ENCODE measurements around the gene RNF26. TPM values are rescaled to one million over a fixed set of nuclear protein-coding genes. Genes with fewer than 3 reads are reported as not detected.

Gene RNF26
- total RNA-seq, 1 experiment from 2014 or later, result 69.0 TPM

DNA sequence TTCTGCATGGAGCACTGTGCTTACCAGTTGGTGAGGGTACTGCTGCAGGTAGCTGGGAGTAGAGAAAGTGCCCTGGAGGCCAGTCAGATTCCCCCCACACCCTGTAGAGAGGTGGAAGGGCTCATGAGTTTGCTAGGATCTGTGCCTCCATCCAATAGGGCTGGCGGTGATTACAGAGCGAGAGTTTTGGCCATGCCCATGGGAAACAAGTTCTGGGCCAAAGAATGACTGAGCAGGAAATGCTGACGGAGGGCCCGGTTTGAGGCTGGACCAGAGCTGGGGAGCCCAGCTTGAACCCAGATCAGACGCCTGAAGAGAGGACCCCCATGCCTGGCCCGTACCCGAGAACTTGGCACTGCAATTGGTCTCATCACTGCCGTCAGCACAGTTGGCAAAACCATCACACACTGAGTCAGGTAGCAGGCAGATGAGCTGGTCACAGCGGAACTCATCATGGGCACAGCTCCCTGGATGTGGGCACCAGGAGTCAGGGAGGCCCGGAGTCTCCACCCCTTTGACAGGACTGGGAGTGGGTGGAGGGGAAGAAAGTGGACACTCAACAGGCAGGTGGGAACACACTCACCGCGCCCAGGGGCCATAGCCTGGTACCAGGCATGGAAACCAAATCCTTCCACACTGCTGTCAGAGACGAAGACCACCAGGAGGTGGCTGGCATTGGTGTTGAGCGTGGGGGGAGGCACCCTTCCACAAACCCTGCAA, 10.1 kb downstream of the RNF26 start:
- POLR2A ChIA-PET, result no interaction called here
- Histone ChIP-seq H3K4me1 (ENCODE audit: control insufficient read depth, insufficient read depth, low read length) (no peaks in the 10 kb centered on the region; the same call in 1 of the 2 replicates), H3K4me3 (ENCODE audit: low read depth in 2 of 2, low read length in 2 of 2) (no peak overlapping the region), H3K9me3 (ENCODE audit: control insufficient read depth, insufficient read depth, low read depth, low read length) (no peaks in the 10 kb centered on the region), H3K27me3 (ENCODE audit: control insufficient read depth, insufficient read depth, low read length) (no peaks in the 10 kb centered on the region), H3K36me3 (ENCODE audit: control insufficient read depth, insufficient read depth, low read length) (no peaks in the 10 kb centered on the region), H3K27ac (ENCODE audit: low read length) (no peak overlapping the region)
- TF ChIP-seq, protein P1, sequence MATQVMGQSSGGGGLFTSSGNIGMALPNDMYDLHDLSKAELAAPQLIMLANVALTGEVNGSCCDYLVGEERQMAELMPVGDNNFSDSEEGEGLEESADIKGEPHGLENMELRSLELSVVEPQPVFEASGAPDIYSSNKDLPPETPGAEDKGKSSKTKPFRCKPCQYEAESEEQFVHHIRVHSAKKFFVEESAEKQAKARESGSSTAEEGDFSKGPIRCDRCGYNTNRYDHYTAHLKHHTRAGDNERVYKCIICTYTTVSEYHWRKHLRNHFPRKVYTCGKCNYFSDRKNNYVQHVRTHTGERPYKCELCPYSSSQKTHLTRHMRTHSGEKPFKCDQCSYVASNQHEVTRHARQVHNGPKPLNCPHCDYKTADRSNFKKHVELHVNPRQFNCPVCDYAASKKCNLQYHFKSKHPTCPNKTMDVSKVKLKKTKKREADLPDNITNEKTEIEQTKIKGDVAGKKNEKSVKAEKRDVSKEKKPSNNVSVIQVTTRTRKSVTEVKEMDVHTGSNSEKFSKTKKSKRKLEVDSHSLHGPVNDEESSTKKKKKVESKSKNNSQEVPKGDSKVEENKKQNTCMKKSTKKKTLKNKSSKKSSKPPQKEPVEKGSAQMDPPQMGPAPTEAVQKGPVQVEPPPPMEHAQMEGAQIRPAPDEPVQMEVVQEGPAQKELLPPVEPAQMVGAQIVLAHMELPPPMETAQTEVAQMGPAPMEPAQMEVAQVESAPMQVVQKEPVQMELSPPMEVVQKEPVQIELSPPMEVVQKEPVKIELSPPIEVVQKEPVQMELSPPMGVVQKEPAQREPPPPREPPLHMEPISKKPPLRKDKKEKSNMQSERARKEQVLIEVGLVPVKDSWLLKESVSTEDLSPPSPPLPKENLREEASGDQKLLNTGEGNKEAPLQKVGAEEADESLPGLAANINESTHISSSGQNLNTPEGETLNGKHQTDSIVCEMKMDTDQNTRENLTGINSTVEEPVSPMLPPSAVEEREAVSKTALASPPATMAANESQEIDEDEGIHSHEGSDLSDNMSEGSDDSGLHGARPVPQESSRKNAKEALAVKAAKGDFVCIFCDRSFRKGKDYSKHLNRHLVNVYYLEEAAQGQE (IDR thresholded peaks at IDR 0.05; ENCODE audit: insufficient read depth in 1 of 2, low read depth in 2 of 2, low read length in 1 of 2), result no peak
- TF ChIP-seq, protein P2, sequence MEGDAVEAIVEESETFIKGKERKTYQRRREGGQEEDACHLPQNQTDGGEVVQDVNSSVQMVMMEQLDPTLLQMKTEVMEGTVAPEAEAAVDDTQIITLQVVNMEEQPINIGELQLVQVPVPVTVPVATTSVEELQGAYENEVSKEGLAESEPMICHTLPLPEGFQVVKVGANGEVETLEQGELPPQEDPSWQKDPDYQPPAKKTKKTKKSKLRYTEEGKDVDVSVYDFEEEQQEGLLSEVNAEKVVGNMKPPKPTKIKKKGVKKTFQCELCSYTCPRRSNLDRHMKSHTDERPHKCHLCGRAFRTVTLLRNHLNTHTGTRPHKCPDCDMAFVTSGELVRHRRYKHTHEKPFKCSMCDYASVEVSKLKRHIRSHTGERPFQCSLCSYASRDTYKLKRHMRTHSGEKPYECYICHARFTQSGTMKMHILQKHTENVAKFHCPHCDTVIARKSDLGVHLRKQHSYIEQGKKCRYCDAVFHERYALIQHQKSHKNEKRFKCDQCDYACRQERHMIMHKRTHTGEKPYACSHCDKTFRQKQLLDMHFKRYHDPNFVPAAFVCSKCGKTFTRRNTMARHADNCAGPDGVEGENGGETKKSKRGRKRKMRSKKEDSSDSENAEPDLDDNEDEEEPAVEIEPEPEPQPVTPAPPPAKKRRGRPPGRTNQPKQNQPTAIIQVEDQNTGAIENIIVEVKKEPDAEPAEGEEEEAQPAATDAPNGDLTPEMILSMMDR (IDR thresholded peaks at IDR 0.05), result no peak
- TF ChIP-seq SIN3A (IDR thresholded peaks at IDR 0.05; ENCODE audit: borderline replicate concordance, insufficient read depth, low read depth, low read length) (no peak), TCF7L2 (IDR thresholded peaks at IDR 0.05; ENCODE audit: low read depth, low read length) (no peak), POLR2AphosphoS5 (IDR thresholded peaks at IDR 0.05; ENCODE audit: low read depth, low read length) (no peak)
- ATAC-seq (no peak), DNase-seq (ENCODE audit: low read depth, low spot score) (no peak)
- in situ Hi-C loops (cut with HindIII; ENCODE audit: low pct_unique_long_range_greater_than_20kb, low sequenced_read_pairs) (no loop called here), intact Hi-C loops (cut with micrococcal nuclease; ENCODE audit: unreplicated experiment) (no loop called here)
- no TSS peak for BruUV-seq (replicated peaks)
- CTCF ChIA-PET, result interaction anchor here (0.6 to 1.4 kb wide), 3 partner anchors 29 to 300 kb away, joined by 3 read pairs; no protein-coding TSS in a partner anchor

DNA sequence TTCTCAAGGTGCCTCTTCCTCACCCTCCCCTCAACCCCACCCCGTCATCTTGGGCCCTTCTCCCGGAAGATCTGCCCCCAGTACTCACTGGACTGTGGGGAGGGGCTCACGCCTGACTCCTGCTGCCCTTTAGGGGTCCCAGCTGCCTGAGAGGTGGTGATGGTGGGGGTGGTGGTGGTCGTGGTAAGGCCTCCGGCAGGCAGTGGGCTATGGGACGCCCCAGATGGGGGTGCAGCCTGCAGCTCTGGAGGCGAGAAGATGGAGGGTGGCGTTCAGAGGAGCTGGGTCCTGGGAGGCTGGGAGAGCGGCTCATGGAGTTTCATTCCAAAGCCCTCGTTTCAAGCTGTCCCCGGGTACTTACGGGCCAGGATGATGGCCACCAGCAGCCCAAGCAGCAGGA, 11.4 kb downstream of the RNF26 start:
- ATAC-seq, result no peak
- no peaks in the 10 kb centered on the region for H3K4me1 ChIP-seq (ENCODE audit: control insufficient read depth, insufficient read depth, low read length)
- no peaks in the 10 kb centered on the region for H3K36me3 ChIP-seq (ENCODE audit: control insufficient read depth, insufficient read depth, low read length)
- no peaks in the 10 kb centered on the region for H3K9me3 ChIP-seq (ENCODE audit: control insufficient read depth, insufficient read depth, low read depth, low read length)
- no TSS peak for BruUV-seq (replicated peaks)
- intact Hi-C loops (cut with micrococcal nuclease; ENCODE audit: unreplicated experiment) (no loop called here), in situ Hi-C loops (cut with HindIII; ENCODE audit: low pct_unique_long_range_greater_than_20kb, low sequenced_read_pairs) (no loop called here)
- ChIA-PET CTCF (no interaction called here), POLR2A (no interaction called here)
- H3K27me3 ChIP-seq (ENCODE audit: control insufficient read depth, insufficient read depth, low read length), result no peaks in the 10 kb centered on the region
- no peak overlapping the region for H3K27ac ChIP-seq (ENCODE audit: low read length)
- H3K4me3 ChIP-seq (ENCODE audit: low read depth in 2 of 2, low read length in 2 of 2), result no peak overlapping the region
- DNase-seq (ENCODE audit: low read depth, low spot score), result no peak
- TF ChIP-seq, protein P1 (IDR thresholded peaks at IDR 0.05; ENCODE audit: insufficient read depth in 1 of 2, low read depth in 2 of 2, low read length in 1 of 2), result no peak
- TF ChIP-seq SIN3A (IDR thresholded peaks at IDR 0.05; ENCODE audit: borderline replicate concordance, insufficient read depth, low read depth, low read length), result no peak
- TF ChIP-seq, protein P2 (IDR thresholded peaks at IDR 0.05), result no peak
- no peak for TF ChIP-seq TCF7L2 (IDR thresholded peaks at IDR 0.05; ENCODE audit: low read depth, low read length)
- TF ChIP-seq POLR2AphosphoS5 (IDR thresholded peaks at IDR 0.05; ENCODE audit: low read depth, low read length), result no peak

Measured in Panc1 (cell line).